Right lobe of liver (tissue), 6 donors: Measurements from ENCODE around the gene LCP1. TPM values are rescaled to one million over a fixed set of nuclear protein-coding genes. Genes with fewer than 3 reads are reported as not detected.

Experiments used
- ATAC-seq, 4 donors: fragments of 200-7000 bp; cut with Tn5 transposase; one replicate each; pipeline ENCODE4 v1.9.1; 2020; ENCODE audit warnings: mild to moderate bottlenecking in 4 of 4, moderate library complexity in 4 of 4
- DNase-seq, 3 donors: peaks; one replicate each; pipeline ENCODE4 v3.0.0-alpha.2; 2020
- H3K27ac ChIP-seq, 3 donors: fragments of 200-600 bp; one replicate each; pipeline ENCODE4 v1.8.0; 2022
- H3K27me3 ChIP-seq, 2 donors: fragments of 200-600 bp; one replicate each; pipeline ENCODE4 v1.8.0; 2022
- H3K36me3 ChIP-seq, 4 donors: fragments of 200-600 bp; sonication (generic) in 1 of 4; one replicate each; pipeline versions ENCODE4 v1.5.1 to v1.8.0; 2017 to 2022; ENCODE audit warnings: control low read depth in 1 of 4
- H3K4me1 ChIP-seq, 4 donors: fragments of 200-600 bp; sonication (generic) in 1 of 4; one replicate each; pipeline versions ENCODE4 v1.5.1 to v1.8.0; 2017 to 2022; ENCODE audit warnings: control low read depth in 1 of 4
- H3K4me3 ChIP-seq, 3 donors: fragments of 200-600 bp; one replicate each; pipeline ENCODE4 v1.8.0; 2022
- H3K9me3 ChIP-seq, 4 donors: fragments of 200-600 bp; sonication (generic) in 1 of 4; one replicate each; pipeline versions ENCODE4 v1.5.1 to v1.8.0; 2017 to 2022; ENCODE audit warnings: control low read depth in 1 of 4
- CTCF ChIP-seq, 4 donors: fragments of 200-600 bp in 3 of 4; fragments of 450-650 bp in 1 of 4; IDR thresholded peaks; one replicate each; pipeline versions ENCODE4 v1.5.1 to v1.8.0; 2016 to 2022; ENCODE audit warnings: antibody characterized with exemption in 4 of 4, mild to moderate bottlenecking in 2 of 4
- POLR2A ChIP-seq: fragments of 450-650 bp; IDR thresholded peaks from one replicate; pipeline ENCODE4 v1.6.1; 2017; ENCODE audit warnings: antibody characterized with exemption, mild to moderate bottlenecking
- WGBS: methylation state at CpG from one replicate; pipeline ENCODE4 v1.1.6; 2018; ENCODE audit warnings: low coverage, low lambda C conversion rate; ENCODE audit not compliant: insufficient coverage; ENCODE audit errors: missing lambda C conversion rate; 5-methylcytosine and 5-hydroxymethylcytosine counted together
- intact Hi-C, 2 donors: fragments of 100-400 bp; cut with DNase I; formaldehyde crosslinking; loops; one replicate each; pipeline versions ENCODE4 v1.11.2 to v1.14.1; 2022
- total RNA-seq, 6 experiments: library from RNA; depleted of rRNA in 2 of 6; stranded (reverse); fragments of >200 nt in 2 of 6; fragmentation: NEBNext Ultra II Directional in 3 of 6; extraction: Animal tissue kit (Norgen Biotek cat#: 25700) in 3 of 6; gene quantifications; one replicate each; pipeline versions ENCODE4 v1.1.0 to v1.2.4, GENCODE V29; 2016 to 2023
- donor health status: DM: no; HTN: yes; CAD: no.
- donor health status: DM: no; HTN: no; CAD: no.
- donor health status: DM: no; HTN: no; CAD: no.
- donor health status: DM: no; HTN: yes; CAD: no.
- donor health status: DM: no; HTN: yes; CAD: no.

LCP1 gene
- total RNA-seq, 6 experiments from 2014 or later, result 19.7 to 58.1 (median 22.8) TPM

GRCh38 chr13:46211483-46212351 lies 29.7 kb upstream of the LCP1 start, which contains the start of gene LRRC63:
Gene LRRC63 (plus strand): TSS chr13:46211928. CDS start chr13:46213035, 1,107 bp downstream.
- TF ChIP-seq CTCF (IDR thresholded peaks at IDR 0.05), result no peak
- TF ChIP-seq POLR2A, result peak; percentile 35
- Histone ChIP-seq H3K4me1 (no peaks in the 10 kb centered on the region), H3K4me3 (peak within 1 kb of the TSS; percentile 41 to 48 (median 44)), H3K9me3 (no peaks in the 10 kb centered on the region), H3K36me3 (no peaks in the 10 kb centered on the region), H3K27me3 (no peaks in the 10 kb centered on the region), H3K27ac (no peak within 1 kb of the TSS)
- intact Hi-C loops, result no loop called here
- ATAC-seq (peak; percentile 99 to 100 (median 100)), DNase-seq (peak; percentile 84 to 88 (median 84))
- WGBS, result under 1% methylated on average over 18 of the region's 53 CpGs

GRCh38 chr13:46211116-46211482 lies 29.1 kb upstream of the LCP1 start:
- H3K36me3 ChIP-seq, result no peaks in the 10 kb centered on the region
- H3K27me3 ChIP-seq, result no peaks in the 10 kb centered on the region
- no peaks in the 10 kb centered on the region for H3K4me1 ChIP-seq
- DNase-seq (no peak), ATAC-seq (peak; percentile 30 to 55 (median 41))
- intact Hi-C loops, result no loop called here
- 4% methylated on average over 9 of the region's 9 CpGs for WGBS
- TF ChIP-seq POLR2A (no peak), CTCF (IDR thresholded peaks at IDR 0.05) (no peak)
- H3K9me3 ChIP-seq, result no peaks in the 10 kb centered on the region
- no peak overlapping the region for H3K27ac ChIP-seq
- H3K4me3 ChIP-seq, result peak overlapping the region; percentile 41 to 48 (median 44)

- H3K4me1 ChIP-seq, result no peaks in the 10 kb centered on the region
- H3K27me3 ChIP-seq, result no peaks in the 10 kb centered on the region
- H3K9me3 ChIP-seq, result no peaks in the 10 kb centered on the region
- DNase-seq (no peak), ATAC-seq (no peak)
- H3K36me3 ChIP-seq, result no peaks in the 10 kb centered on the region
- intact Hi-C loops, result no loop called here
- H3K27ac ChIP-seq, result no peak overlapping the region
- TF ChIP-seq CTCF (IDR thresholded peaks at IDR 0.05) (no peak), POLR2A (no peak)
- 57% methylated on average over 6 of the region's 6 CpGs for WGBS
- H3K4me3 ChIP-seq, result no peak overlapping the region
Measured at GRCh38 chr13:46210362-46211083, 28.5 kb upstream of the LCP1 start.

- 86% methylated on average over 3 of the region's 7 CpGs for WGBS
- no peak for DNase-seq
Measured at GRCh38 chr13:46207828-46208227, 25.9 kb upstream of the LCP1 start.

More at GRCh38 chr13:46207828-46208227, 25.9 kb upstream of the LCP1 start:
- no peaks in the 10 kb centered on the region for H3K4me1 ChIP-seq
- H3K9me3 ChIP-seq, result no peaks in the 10 kb centered on the region
- H3K4me3 ChIP-seq, result no peak overlapping the region
- ATAC-seq, result no peak
- intact Hi-C loops, result no loop called here
- H3K36me3 ChIP-seq, result no peaks in the 10 kb centered on the region
- no peaks in the 10 kb centered on the region for H3K27me3 ChIP-seq
- TF ChIP-seq CTCF (IDR thresholded peaks at IDR 0.05), result no peak
- TF ChIP-seq POLR2A, result no peak
- no peak overlapping the region for H3K27ac ChIP-seq
